NB4 (cell line): ENCODE results near the gene PHOX2B.

ENCODE experiments used
- DNase-seq: peaks from one replicate; pipeline ENCODE4 v3.0.0; 2010; ENCODE audit warnings: low read depth
- H3K4me3 ChIP-seq: one replicate; pipeline ENCODE4 v1.5.1; 2011; ENCODE audit warnings: mild to moderate bottlenecking, low read depth, low read length, moderate library complexity
- CTCF ChIP-seq: IDR thresholded peaks from one replicate; pipeline ENCODE4 v1.5.1; 2012; ENCODE audit warnings: low read depth, low read length
- MAX ChIP-seq: IDR thresholded peaks from 2 replicates; pipeline ENCODE4 v1.6.1; 2011; ENCODE audit warnings: low read depth, low read length
- MYC ChIP-seq: IDR thresholded peaks from 2 replicates; pipeline ENCODE4 v1.6.1; 2011; ENCODE audit warnings: low read depth, low read length
- POLR2A ChIP-seq: IDR thresholded peaks from 2 replicates; pipeline ENCODE4 v1.6.1; 2011; ENCODE audit warnings: mild to moderate bottlenecking; ENCODE audit not compliant: insufficient read length; ENCODE audit errors: extremely low read depth

The PHOX2B gene

GRCh38 chr4:41722181-41722580 lies 26.3 kb downstream of the PHOX2B start:
- no peak for TF ChIP-seq MAX
- no peak for TF ChIP-seq POLR2A
- no peak for TF ChIP-seq CTCF
- TF ChIP-seq MYC: no peak
- DNase-seq: no peak
- no peak overlapping the region for H3K4me3 ChIP-seq

- TF ChIP-seq POLR2A (no peak), CTCF (no peak), MYC (no peak), MAX (no peak)
- DNase-seq: no peak
Measured at GRCh38 chr4:41719417-41719816, 29.1 kb downstream of the PHOX2B start.

GRCh38 chr4:41718907-41719306 lies 29.6 kb downstream of the PHOX2B start:
- TF ChIP-seq POLR2A (no peak), MYC (no peak), MAX (no peak), CTCF (no peak)
- H3K4me3 ChIP-seq: no peak overlapping the region
- DNase-seq: no peak

More at GRCh38 chr4:41719417-41719816, 29.1 kb downstream of the PHOX2B start:
- H3K4me3 ChIP-seq: no peak overlapping the region

GRCh38 chr4:41715155-41715554 lies 33.4 kb downstream of the PHOX2B start:
- no peak overlapping the region for H3K4me3 ChIP-seq
- TF ChIP-seq CTCF: no peak
- no peak for TF ChIP-seq POLR2A
- TF ChIP-seq MAX: no peak
- no peak for TF ChIP-seq MYC
- no peak for DNase-seq

- TF ChIP-seq MAX (no peak), POLR2A (no peak), CTCF (no peak), MYC (no peak)
- DNase-seq: no peak
- H3K4me3 ChIP-seq: no peak overlapping the region
Measured at GRCh38 chr4:41714364-41715000, 34.0 kb downstream of the PHOX2B start.

GRCh38 chr4:41713768-41714167 lies 34.8 kb downstream of the PHOX2B start:
- DNase-seq: no peak
- TF ChIP-seq POLR2A: no peak
- TF ChIP-seq MAX: no peak
- TF ChIP-seq MYC: no peak
- no peak for TF ChIP-seq CTCF
- no peak overlapping the region for H3K4me3 ChIP-seq
